ENCODE results near the gene F11. TPM values are rescaled to one million over a fixed set of nuclear protein-coding genes. Genes with fewer than 3 reads are reported as not detected.

The F11 gene
- total and polyA plus RNA-seq, 2 of the 13 experiments (the other 11 are each of a cell fraction or from before 2014, with no cell fraction given): 35.1 to 58.0 TPM

- peak; percentile 86 for TF ChIP-seq ZNF782 (CRISPR knock-in tag; IDR thresholded peaks at IDR 0.05; ENCODE audit: borderline replicate concordance)
- TF ChIP-seq NR2F1 (CRISPR knock-in tag; IDR thresholded peaks at IDR 0.05): peak; percentile 63 to 83; a peak in 3 of 4 replicates
- TF ChIP-seq ZNF570 (CRISPR knock-in tag; IDR thresholded peaks at IDR 0.05; ENCODE audit: borderline replicate concordance): no peak
- no peak for TF ChIP-seq NFE2L1 (CRISPR knock-in tag; IDR thresholded peaks at IDR 0.05; ENCODE audit: borderline replicate concordance)
- no peak for TF ChIP-seq NONO (IDR thresholded peaks at IDR 0.05)
- TF ChIP-seq NONO (CRISPR knock-in tag; conservative IDR thresholded peaks at IDR 0.05): peak; percentile 88
- no peak for TF ChIP-seq NBN (conservative IDR thresholded peaks at IDR 0.05)
- peak; percentile 82; the same call in 1 of the 2 replicates for TF ChIP-seq ZNF589 (CRISPR knock-in tag; conservative IDR thresholded peaks at IDR 0.05)
- TF ChIP-seq JUND (CRISPR knock-in tag; IDR thresholded peaks at IDR 0.05): peak; percentile 53; the same call in 1 of the 2 replicates
- TF ChIP-seq YEATS2 (CRISPR knock-in tag; IDR thresholded peaks at IDR 0.05; ENCODE audit: borderline replicate concordance): peak; percentile 55; the same call in 1 of the 2 replicates
- peak; percentile 87 for TF ChIP-seq FOSL2 (CRISPR knock-in tag; IDR thresholded peaks at IDR 0.05)
- no peak for TF ChIP-seq IKZF1 (IDR thresholded peaks at IDR 0.05)
- 0 out of 2 replicates have a peak, but pooled peaks have one; percentile 33 for TF ChIP-seq PLSCR1 (CRISPR knock-in tag; IDR thresholded peaks at IDR 0.05; ENCODE audit: borderline replicate concordance)
- peak; percentile 57 for TF ChIP-seq NCOA2 (CRISPR knock-in tag; IDR thresholded peaks at IDR 0.05)
- TF ChIP-seq ZNF3 (CRISPR knock-in tag; IDR thresholded peaks at IDR 0.05): no peak
- TF ChIP-seq ZBTB14 (CRISPR knock-in tag; IDR thresholded peaks at IDR 0.05): no peak
- 0 out of 2 replicates have a peak, but pooled peaks have one; percentile 77 for TF ChIP-seq NAIF1 (CRISPR knock-in tag; IDR thresholded peaks at IDR 0.05; ENCODE audit: borderline replicate concordance)
- peak; percentile 87 for TF ChIP-seq NR0B2 (CRISPR knock-in tag; IDR thresholded peaks at IDR 0.05)
- TF ChIP-seq CHD2 (IDR thresholded peaks at IDR 0.05; ENCODE audit: low read depth, low read length): no peak
- peak; percentile 88; the same call in 1 of the 2 replicates for TF ChIP-seq ZBTB20 (CRISPR knock-in tag; IDR thresholded peaks at IDR 0.05; ENCODE audit: borderline replicate concordance, low read depth)
- TF ChIP-seq ZNF567 (CRISPR knock-in tag; IDR thresholded peaks at IDR 0.05; ENCODE audit: borderline replicate concordance): no peak
- peak; percentile 89 for TF ChIP-seq MNT (IDR thresholded peaks at IDR 0.05)
- TF ChIP-seq TEF (CRISPR knock-in tag; IDR thresholded peaks at IDR 0.05): no peak
- peak; percentile 81 for TF ChIP-seq ZIK1 (CRISPR knock-in tag; IDR thresholded peaks at IDR 0.05; ENCODE audit: borderline replicate concordance, low read depth)
- TF ChIP-seq GTF2F1 (IDR thresholded peaks at IDR 0.05; ENCODE audit: low read length): no peak
- TF ChIP-seq PTBP1 (IDR thresholded peaks at IDR 0.05; ENCODE audit: low read depth, low read length, poor library complexity, severe bottlenecking): no peak
These were observed 5.2 kb upstream of the F11 start (continued) for GRCh38 chr4:186260504-186261448.

All from HepG2 (cell line).